Dedifferentiated amniotic fluid mesenchymal stem cell (primary cell): ENCODE data around the gene HDAC10.

Source experiments
- DNase-seq: peaks from one replicate; pipeline ENCODE4 v3.0.0-alpha.2; 2016; ENCODE audit errors: extremely low spot score

The HDAC10 gene

GRCh38 chr22:50236731-50237409 lies 14.2 kb downstream of the HDAC10 start:
- no peak for DNase-seq

DNA sequence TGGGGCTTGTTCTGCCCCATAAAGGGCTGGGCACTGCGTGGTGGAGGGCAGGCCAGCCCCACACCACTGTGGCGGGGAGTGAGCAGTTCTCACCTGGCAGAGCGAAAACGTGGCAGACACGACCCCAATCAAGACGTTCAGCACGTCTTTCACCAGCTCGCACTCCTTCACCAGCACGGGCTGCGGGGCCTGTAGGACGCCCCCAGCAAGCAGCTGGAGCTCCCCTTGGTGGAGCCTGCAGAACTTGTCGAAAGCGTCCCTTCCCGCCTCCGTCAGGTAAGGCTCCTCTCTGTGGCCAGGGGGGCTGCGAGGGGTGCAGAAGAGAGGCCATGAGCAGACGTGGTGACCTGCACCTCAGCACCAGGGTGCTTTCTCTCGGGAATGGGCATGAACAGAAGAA lies 17.8 kb downstream of the HDAC10 start:
- DNase-seq: no peak

DNA sequence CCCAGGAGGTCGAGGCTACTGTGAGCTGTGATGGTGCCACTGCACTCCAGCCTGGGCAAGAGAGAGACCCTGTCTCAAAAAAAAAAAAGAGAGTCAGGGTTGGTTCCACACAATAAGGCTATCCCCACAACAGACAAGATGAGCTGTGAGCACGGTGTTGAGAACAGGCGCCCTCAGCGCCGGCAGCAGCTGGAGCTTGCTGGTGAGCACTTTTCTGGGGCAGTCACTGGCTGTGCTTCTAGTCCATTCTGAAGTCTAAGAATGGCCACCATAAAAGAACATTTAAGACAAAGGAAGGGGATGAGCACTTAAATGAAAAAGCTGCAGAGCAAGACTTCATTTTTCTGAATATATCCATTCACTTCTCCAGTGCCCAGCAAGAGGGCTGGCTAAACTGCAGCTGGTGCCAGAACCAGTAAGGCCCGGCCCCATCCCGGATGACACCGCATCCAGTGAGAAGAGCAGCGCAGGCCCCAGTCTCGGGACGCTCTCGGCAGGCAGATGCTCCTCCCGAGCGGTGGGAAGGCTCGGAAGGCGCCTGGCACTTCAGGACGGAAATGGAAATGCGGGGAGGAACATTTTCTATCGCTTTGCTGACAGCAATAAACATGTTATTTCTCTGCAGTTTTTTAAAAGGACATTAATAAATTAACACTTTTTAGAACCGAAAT lies 18.4 kb downstream of the HDAC10 start:
- DNase-seq: no peak

DNA sequence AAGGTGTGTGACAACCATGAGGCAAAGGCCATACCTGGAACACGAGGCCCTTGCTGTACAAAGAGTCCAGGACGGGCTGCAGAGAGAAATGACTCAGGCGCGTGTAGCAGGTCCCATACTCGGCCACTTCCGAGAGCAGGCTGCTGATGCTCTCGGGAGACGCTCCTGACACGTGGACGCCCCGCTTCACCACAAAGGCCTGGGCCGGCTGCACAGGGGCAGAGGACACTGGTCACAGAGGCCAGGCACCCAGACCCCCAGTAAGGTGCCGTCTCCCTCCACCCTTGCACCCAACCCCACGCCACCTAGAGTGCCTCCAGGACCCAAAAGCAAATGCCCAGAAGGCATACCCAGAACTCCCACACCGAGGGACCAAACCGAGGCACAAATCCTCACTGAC lies 21.7 kb downstream of the HDAC10 start:
- DNase-seq: no peak

- no peak for DNase-seq
Measured at GRCh38 chr22:50228366-50228765, 22.7 kb downstream of the HDAC10 start.

- no peak for DNase-seq
Measured at GRCh38 chr22:50227579-50228215, 23.4 kb downstream of the HDAC10 start.

- DNase-seq: no peak
Measured at GRCh38 chr22:50226875-50227165, 24.2 kb downstream of the HDAC10 start.

DNA sequence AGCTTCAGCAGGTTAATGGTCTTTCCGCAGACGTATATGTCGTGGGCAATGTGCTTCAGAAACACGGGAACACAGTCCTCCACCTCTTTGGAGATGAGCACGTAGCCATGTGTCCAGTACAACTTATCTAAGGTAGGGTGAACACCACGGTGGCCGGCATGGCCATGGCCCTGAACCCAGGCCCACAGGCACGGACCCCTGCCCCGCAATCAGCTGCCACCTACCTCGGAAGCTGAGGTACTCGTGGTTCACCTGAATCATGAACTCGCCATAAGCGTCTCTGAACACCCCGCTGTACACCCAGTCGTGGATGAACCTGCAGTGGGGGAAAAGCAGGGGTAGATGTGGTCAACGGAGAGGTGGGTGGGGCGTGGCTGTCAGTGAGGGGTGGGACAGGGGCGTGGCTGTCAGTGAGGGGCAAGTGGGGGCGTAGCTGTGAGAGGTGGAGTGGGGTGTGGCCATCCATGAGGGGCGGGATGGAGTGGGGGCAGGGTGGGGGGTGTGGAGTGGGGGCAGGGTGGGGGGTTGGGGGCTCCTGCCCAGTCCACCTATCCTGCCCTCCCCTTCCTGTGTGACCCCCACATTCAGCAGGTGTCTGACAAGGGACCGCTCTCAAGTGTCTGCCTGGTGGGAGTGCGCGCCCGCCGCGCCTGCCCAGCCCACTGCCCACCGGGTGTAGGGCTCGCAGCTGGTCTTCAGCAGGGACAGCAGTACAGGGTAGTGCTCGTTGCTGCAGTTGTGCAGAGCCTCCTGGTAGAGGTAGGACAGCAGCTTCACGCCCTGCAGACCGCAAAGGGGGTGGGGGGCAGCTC lies 24.8 kb downstream of the HDAC10 start:
- no peak for DNase-seq

DNA sequence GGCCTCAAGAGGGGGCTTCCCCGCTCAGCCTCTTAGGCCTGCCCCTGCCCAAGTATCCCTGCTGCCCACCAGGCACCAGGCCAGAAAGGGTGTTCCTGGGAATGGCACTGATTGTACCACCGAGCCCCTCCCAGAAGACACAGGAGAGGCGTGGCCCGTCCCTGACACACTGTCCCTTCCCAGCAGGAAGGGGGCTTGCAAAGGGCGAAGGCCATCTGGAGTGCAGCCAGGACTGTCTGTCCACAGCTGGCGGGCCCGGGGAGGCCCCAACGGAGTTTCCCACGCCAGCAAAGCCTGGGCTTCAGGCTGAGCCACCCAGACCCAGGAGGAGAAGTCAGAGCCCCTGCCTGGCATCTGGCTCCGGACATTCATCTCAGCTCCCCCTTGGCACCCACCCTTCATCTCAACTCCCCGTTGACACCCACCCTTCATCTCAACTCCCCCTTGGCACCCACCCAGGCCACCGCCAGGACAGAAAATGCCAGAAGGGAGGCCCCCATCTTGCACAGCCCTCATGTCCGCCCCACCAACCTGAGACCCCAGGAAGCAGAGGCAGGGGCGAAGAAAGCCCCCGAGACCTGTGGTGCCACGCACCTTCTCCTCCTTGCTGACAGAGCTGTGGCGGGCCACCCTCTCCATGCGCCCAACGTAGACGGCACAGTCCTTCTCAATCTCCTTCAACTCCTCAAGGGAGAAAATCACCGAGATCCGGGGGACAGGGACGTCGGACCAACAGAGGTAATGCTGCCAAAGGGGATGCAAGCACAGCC lies 25.7 kb downstream of the HDAC10 start:
- no peak for DNase-seq

DNA sequence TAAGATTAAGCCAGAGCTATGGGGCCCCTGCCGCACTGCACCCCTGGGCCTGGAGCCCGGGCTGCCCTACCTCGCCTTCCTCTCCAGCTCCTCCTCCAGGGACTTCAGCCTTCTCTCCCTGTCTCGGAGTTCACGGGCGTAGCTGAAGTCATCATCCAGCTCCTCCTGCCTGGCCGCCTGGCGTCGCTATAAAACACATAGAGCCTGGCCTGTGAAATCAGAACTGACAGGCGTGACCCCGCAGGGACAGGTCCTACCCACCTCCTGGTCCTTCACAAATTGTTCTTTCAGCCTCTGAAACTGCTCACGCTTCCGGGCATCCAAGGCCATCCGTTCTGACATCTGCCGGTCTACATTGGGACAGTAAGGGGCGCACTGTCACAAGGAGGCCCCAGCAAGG lies 27.0 kb downstream of the HDAC10 start:
- DNase-seq: no peak

GRCh38 chr22:50222508-50222907 lies 28.6 kb downstream of the HDAC10 start:
- no peak for DNase-seq

- DNase-seq: no peak
Measured at GRCh38 chr22:50221410-50222300, 29.4 kb downstream of the HDAC10 start.

DNA sequence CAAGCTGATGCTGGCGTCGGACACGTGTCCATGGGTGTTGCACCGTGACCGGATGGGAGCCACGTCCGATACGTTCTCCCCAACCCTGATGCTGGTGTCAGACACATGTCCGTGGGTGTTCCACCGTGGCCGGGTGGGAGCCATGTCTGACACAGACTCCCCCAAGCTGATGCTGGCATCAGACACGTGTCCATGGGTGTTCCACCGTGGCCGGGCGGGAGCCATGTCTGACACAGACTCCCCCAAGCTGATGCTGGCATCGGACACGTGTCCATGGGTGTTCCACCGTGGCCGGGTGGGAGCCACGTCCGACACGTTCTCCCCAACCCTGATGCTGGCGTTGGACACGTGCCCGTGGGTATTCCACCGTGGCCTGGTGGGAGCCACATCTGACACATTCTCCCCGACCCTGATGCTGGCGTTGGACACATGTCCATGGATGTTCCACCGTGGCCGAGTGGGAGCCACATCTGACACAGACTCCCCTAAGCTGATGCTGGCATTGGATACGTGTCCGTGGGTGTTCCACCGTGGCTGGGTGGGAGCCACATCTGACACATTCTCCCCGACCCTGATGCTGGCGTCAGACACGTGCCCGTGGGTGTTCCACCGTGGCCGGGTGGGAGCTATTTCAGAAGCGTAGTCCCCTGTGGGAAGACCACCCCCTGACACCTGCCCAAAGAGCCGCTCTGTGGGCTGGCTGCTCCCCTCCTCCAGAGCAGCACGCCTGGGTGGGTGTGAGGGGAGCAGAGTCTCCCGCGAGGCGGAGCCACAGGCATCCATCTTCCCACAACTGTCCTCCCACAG lies 30.3 kb downstream of the HDAC10 start:
- no peak for DNase-seq

DNA sequence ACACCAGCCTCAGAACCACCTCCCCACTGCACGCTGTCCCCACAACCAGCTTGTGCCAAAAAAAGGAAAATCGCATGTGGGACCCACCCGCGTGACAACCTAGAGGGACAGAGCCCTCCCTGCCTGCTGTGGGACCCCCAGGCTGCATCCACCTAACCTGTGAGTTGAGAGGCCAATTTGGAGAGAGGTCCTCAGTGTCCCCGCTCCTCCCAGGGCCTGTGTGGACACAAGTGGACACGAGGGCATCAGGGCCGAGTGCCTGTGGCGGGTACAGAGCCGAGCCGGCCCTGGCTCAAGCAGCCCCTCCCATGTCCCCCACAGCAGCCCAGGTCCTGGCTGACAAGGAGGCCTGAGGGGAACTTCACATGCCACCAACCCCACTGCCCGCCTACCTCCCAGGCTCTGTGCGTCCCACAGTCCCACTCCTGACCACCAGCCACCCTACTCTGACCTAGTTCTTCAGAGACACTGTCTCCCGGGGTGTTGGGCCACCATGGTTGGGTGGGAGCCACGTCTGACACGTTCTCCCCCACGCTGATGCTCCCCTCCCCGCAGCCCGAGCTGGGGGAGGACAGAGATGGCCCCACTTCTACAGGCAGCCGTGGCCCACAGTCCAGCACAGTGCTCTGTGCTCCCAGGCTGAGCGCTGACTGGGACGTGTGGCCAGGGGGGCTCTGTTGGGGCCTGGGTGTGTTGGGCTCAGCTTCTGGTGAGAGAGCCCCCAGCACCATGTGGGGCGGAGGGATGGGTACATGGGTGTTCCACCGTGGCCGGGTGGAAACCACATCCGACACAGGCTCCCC lies 31.1 kb downstream of the HDAC10 start:
- no peak for DNase-seq

GRCh38 chr22:50218996-50219727 lies 31.9 kb downstream of the HDAC10 start:
- no peak for DNase-seq

DNA sequence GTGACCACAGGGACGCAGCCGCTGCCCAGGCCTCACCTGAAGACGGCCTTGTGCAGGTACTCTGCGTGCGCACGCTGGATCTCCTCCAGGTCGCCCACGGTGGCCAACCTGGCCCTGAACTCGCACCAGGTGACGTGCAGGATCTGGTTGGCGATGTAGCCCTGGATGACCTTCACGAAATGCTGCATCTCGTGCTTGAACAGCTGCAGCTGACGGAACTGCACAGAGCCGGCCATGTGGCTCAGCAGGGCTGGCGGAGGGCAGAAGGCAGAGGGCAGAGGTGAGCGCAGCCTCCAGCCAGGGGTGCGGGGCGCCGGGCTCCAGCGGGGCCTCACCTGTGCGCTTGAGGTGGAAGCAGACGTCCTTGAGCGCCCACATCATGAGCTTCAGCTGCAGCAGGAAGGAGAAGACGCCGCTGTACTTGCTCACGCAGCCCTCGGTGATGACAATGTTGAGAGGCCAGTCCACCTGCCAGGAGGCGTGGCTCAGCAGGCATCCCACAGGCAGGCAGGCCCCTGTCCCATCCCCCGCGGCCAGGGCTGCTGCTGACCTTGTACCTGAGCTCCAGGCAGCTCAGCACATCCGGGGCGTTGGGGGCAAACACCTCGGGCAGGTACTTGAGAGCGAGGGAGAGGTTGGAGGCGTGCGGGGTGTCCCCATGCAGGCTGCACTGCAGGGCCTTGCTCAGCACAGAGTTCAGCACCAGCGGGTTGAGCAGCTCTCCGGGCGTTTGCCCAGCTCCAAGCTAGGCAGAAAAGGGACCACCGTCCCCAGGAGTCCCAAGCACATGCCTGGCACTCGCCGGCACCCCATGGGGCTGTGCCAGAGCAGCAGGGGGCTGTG lies 32.7 kb downstream of the HDAC10 start:
- DNase-seq: no peak

DNA sequence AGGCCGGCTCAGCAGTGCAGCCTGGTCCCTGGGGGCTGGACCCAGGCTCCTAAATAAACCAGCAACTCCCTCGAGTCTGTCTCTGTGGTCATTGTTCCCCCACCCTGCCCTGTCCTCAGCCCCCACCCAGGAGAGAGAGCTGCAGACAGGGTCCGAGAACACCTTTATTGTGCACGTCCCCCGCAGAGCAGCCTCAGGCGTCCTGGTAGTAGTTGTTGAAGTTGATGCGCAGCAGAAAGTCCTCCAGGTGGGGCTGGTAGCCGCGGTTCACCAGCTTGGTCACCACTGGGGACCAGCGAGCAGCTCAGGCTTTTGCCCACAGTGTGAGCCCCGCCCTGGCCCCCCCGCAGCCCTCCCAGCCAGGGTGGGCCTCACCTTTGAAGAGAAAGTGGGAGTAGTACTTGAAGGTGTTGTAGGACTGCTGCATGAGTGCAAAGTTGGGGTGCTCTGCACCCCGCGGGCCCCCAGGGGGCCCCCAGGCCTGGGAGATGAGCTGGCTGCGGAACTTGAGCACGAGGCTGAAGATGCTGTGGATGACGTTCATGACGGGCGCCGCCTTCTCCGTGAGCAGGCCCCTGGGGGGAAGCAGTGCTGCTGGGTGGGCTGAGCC lies 33.4 kb downstream of the HDAC10 start:
- DNase-seq: no peak
